GM23338 (cell line): ENCODE data around the gene TIGAR. TPM values are rescaled to one million over a fixed set of nuclear protein-coding genes. Genes with fewer than 3 reads are reported as not detected.
A peak's percentile ranks its signal among the peaks of the same experiment; 100 is the strongest.

Experiments
- ATAC-seq: fragments of 200-7000 bp; cut with Tn5 transposase; 3 replicates; pipeline ENCODE4 v1.9.1; 2020
- DNase-seq: peaks from one replicate; pipeline ENCODE4 v3.0.0-alpha.2; 2015; ENCODE audit warnings: low spot score
- H2AFZ ChIP-seq: fragments of 200-600 bp; sonication (generic); 2 replicates; pipeline ENCODE4 v1.8.0; 2016; ENCODE audit warnings: antibody characterized with exemption, mild to moderate bottlenecking, moderate library complexity
- H3F3A ChIP-seq: fragments of 200-600 bp; sonication (generic); replicated peaks from 2 replicates; pipeline ENCODE4 v1.8.0; 2017; ENCODE audit warnings: antibody characterized with exemption, mixed run types, low read depth
- H3K27ac ChIP-seq: fragments of 200-600 bp; sonication (generic); 2 replicates; pipeline ENCODE4 v1.6.1; 2016; ENCODE audit warnings: low read depth
- H3K27me3 ChIP-seq: fragments of 200-600 bp; sonication (generic); 2 replicates; pipeline ENCODE4 v1.8.0; 2016; ENCODE audit warnings: mild to moderate bottlenecking, mixed run types, moderate library complexity; ENCODE audit not compliant: insufficient read depth
- H3K36me3 ChIP-seq: fragments of 200-600 bp; sonication (generic); 2 replicates; pipeline ENCODE4 v1.8.0; 2016; ENCODE audit warnings: mild to moderate bottlenecking; ENCODE audit not compliant: insufficient read depth
- H3K4me1 ChIP-seq: fragments of 200-600 bp; sonication (generic); 2 replicates; pipeline ENCODE4 v1.8.0; 2016; ENCODE audit warnings: mild to moderate bottlenecking, moderate library complexity; ENCODE audit not compliant: insufficient read depth
- H3K4me2 ChIP-seq: fragments of 200-600 bp; sonication (generic); 2 replicates; pipeline ENCODE4 v1.7.1; 2017; ENCODE audit warnings: mixed run types
- H3K4me3 ChIP-seq: fragments of 200-600 bp; sonication (generic); 2 replicates; pipeline ENCODE4 v1.6.1; 2016; ENCODE audit warnings: mixed run types
- H3K79me2 ChIP-seq: fragments of 200-600 bp; sonication (generic); replicated peaks from 2 replicates; pipeline ENCODE4 v1.8.0; 2017; ENCODE audit warnings: mild to moderate bottlenecking; ENCODE audit not compliant: insufficient read depth
- H3K9me2 ChIP-seq: fragments of 200-600 bp; sonication (generic); 2 replicates; pipeline ENCODE4 v1.8.0; 2017; ENCODE audit not compliant: insufficient read depth
- H4K20me1 ChIP-seq: fragments of 200-600 bp; sonication (generic); replicated peaks from 2 replicates; pipeline ENCODE4 v1.8.0; 2017; ENCODE audit warnings: mild to moderate bottlenecking; ENCODE audit not compliant: insufficient read depth
- H3K27ac Mint-ChIP-seq: 2 replicates; pipeline ENCODE4 v1.8.0; 2020; ENCODE audit warnings: inconsistent platforms, mild to moderate bottlenecking, moderate library complexity, mixed read lengths
- H3K27me3 Mint-ChIP-seq: 3 replicates; pipeline ENCODE4 v1.8.0; 2022; ENCODE audit warnings: low read depth, mild to moderate bottlenecking, moderate library complexity, mixed read lengths, inconsistent platforms; ENCODE audit not compliant: insufficient read depth, poor library complexity
- H3K36me3 Mint-ChIP-seq: 3 replicates; pipeline ENCODE4 v1.8.0; 2021; ENCODE audit warnings: low read depth, mild to moderate bottlenecking, inconsistent platforms, moderate library complexity, mixed read lengths
- H3K4me1 Mint-ChIP-seq: 3 replicates; pipeline ENCODE4 v1.8.0; 2020; ENCODE audit warnings: mild to moderate bottlenecking, inconsistent platforms, mixed read lengths
- H3K4me3 Mint-ChIP-seq: 3 replicates; pipeline ENCODE4 v1.8.0; 2021; ENCODE audit warnings: moderate library complexity, mild to moderate bottlenecking, inconsistent platforms, mixed read lengths
- H3K9me3 Mint-ChIP-seq: 3 replicates; pipeline ENCODE4 v1.8.0; 2020; ENCODE audit warnings: moderate library complexity, mild to moderate bottlenecking, inconsistent platforms, mixed read lengths
- CREB1 ChIP-seq: fragments of 250-450 bp; sonication (Bioruptor Pico); IDR thresholded peaks from 2 replicates; pipeline ENCODE4 v1.5.0; 2020; ENCODE audit warnings: low read depth, mild to moderate bottlenecking, moderate library complexity
- CTCF ChIP-seq, 2 experiments: fragments of 200-600 bp in 1 of 2; sonication (generic) in 1 of 2; conservative IDR thresholded peaks; 2 replicates each; pipeline versions ENCODE4 v1.5.1 to v1.6.1; 2016 to 2017; ENCODE audit warnings: antibody characterized with exemption in 2 of 2, low read depth in 2 of 2, mild to moderate bottlenecking in 2 of 2, moderate library complexity in 1 of 2
- ETS1 ChIP-seq: IDR thresholded peaks from 2 replicates; pipeline ENCODE4 v1.6.1; 2016; ENCODE audit warnings: antibody characterized with exemption
- EZH2 ChIP-seq: fragments of 200-600 bp; sonication (generic); IDR thresholded peaks from one replicate; pipeline ENCODE4 v1.8.0; 2017; ENCODE audit warnings: antibody characterized with exemption, mild to moderate bottlenecking, low read depth; ENCODE audit not compliant: unreplicated experiment
- EZH2phosphoT487 ChIP-seq: fragments of 200-600 bp; sonication (generic); IDR thresholded peaks from one replicate; pipeline ENCODE4 v1.8.1; 2018; ENCODE audit warnings: antibody characterized with exemption; ENCODE audit not compliant: unreplicated experiment
- JUNB ChIP-seq: IDR thresholded peaks from one replicate; pipeline ENCODE4 v1.6.1; 2016; ENCODE audit warnings: antibody characterized with exemption; ENCODE audit not compliant: unreplicated experiment
- NANOG ChIP-seq: IDR thresholded peaks from 2 replicates; pipeline ENCODE4 v1.6.1; 2016; ENCODE audit warnings: antibody characterized with exemption, borderline replicate concordance
- POLR2AphosphoS5 ChIP-seq: IDR thresholded peaks from 2 replicates; pipeline ENCODE4 v1.6.1; 2016; ENCODE audit warnings: antibody characterized with exemption, low read depth
- REST ChIP-seq: IDR thresholded peaks from one replicate; pipeline ENCODE4 v1.6.1; 2018; ENCODE audit warnings: antibody characterized with exemption; ENCODE audit not compliant: unreplicated experiment
- STAT1 ChIP-seq: IDR thresholded peaks from one replicate; pipeline ENCODE4 v1.6.1; 2016; ENCODE audit warnings: antibody characterized with exemption; ENCODE audit not compliant: unreplicated experiment
- ZNF114 ChIP-seq: fragments of 250-450 bp; sonication (Bioruptor Pico); IDR thresholded peaks from 2 replicates; pipeline ENCODE4 v1.5.0; 2020; ENCODE audit warnings: mild to moderate bottlenecking, moderate library complexity
- ZNF331 ChIP-seq: fragments of 250-450 bp; sonication (Bioruptor Pico); IDR thresholded peaks from 2 replicates; pipeline ENCODE4 v1.5.0; 2020; ENCODE audit warnings: low read depth, mild to moderate bottlenecking, moderate library complexity
- ZNF462 ChIP-seq: fragments of 250-450 bp; sonication (Bioruptor Pico); IDR thresholded peaks from 2 replicates; pipeline ENCODE4 v1.5.0; 2020; ENCODE audit warnings: mild to moderate bottlenecking, moderate library complexity
- polyA plus RNA-seq: library from polyadenylated mRNA; unstranded; fragments of >200 nt; fragmentation: Nextera tagmentation; extraction: Ambion mirVana; gene quantifications from 2 replicates; pipeline ENCODE4 v1.2.1, GENCODE V29; 2016
- total RNA-seq: library from RNA; depleted of rRNA; stranded (reverse); fragments of >200 nt; shearing (Covaris generic); gene quantifications from 2 replicates; pipeline ENCODE4 v1.2.3, GENCODE V29; 2014

The TIGAR gene
- total and polyA plus RNA-seq, 2 experiments from 2014 or later: 10.4 to 13.3 TPM

GRCh38 chr12:4273652-4274395 lies 47.2 kb upstream of the TIGAR start, which contains the start of gene CCND2:
Gene CCND2 (plus strand): TSS chr12:4273762. CDS start chr12:4274041, 279 bp downstream.
- H3K9me3 Mint-ChIP-seq: peaks cover 2% of the 10 kb centered on the region; the same call in 2 of the 3 replicates
- TF ChIP-seq ETS1 (no peak), CREB1 (CRISPR knock-in tag) (peak; percentile 71), NANOG (no peak), POLR2AphosphoS5 (peak; percentile 98), JUNB (no peak), ZNF331 (no peak), ZNF462 (CRISPR knock-in tag) (no peak), STAT1 (no peak), REST (no peak), EZH2 (no peak), CTCF (conservative IDR thresholded peaks at IDR 0.05; ENCODE audit: low read depth in 2 of 2) (no peak), EZH2phosphoT487 (no peak), ZNF114 (CRISPR knock-in tag) (no peak)
- H3K36me3 Mint-ChIP-seq: peaks cover 45% of the 10 kb centered on the region
- H3K27me3 Mint-ChIP-seq: peaks cover 38% of the 10 kb centered on the region
- Histone ChIP-seq H3K36me3 (peaks cover 26% of the 10 kb centered on the region), H3K4me3 (peak within 1 kb of the TSS; percentile 99), H4K20me1 (peaks cover 28% of the 10 kb centered on the region), H3K9me2 (no peaks in the 10 kb centered on the region), H3K4me2 (peak within 1 kb of the TSS; percentile 87), H3K79me2 (peaks cover 51% of the 10 kb centered on the region), H3K27ac (peak within 1 kb of the TSS; percentile 94), H3K4me1 (peaks cover 32% of the 10 kb centered on the region), H3K27me3 (peaks cover 13% of the 10 kb centered on the region), H3F3A (peaks cover 19% of the 10 kb centered on the region), H2AFZ (no peak within 1 kb of the TSS)
- DNase-seq: peak; percentile 97
- H3K27ac Mint-ChIP-seq: peak within 1 kb of the TSS; percentile 98
- ATAC-seq: peak; percentile 22
- peaks cover 31% of the 10 kb centered on the region for H3K4me1 Mint-ChIP-seq
- H3K4me3 Mint-ChIP-seq: peak within 1 kb of the TSS; percentile 87
